ELR (cell line): Measurements from ENCODE around the gene XPOT.
A peak's percentile ranks its signal among the peaks of the same experiment; 100 is the strongest.
"Not testable (repeated sequence)": the region's sequence is repeated elsewhere in the genome, so short reads cannot be mapped to it uniquely, and the experiment has no call there.

Source experiments
- DNase-seq: peaks from one replicate; pipeline ENCODE4 v3.0.0-alpha.2; 2015; ENCODE audit warnings: low read depth

Gene XPOT, protein sequence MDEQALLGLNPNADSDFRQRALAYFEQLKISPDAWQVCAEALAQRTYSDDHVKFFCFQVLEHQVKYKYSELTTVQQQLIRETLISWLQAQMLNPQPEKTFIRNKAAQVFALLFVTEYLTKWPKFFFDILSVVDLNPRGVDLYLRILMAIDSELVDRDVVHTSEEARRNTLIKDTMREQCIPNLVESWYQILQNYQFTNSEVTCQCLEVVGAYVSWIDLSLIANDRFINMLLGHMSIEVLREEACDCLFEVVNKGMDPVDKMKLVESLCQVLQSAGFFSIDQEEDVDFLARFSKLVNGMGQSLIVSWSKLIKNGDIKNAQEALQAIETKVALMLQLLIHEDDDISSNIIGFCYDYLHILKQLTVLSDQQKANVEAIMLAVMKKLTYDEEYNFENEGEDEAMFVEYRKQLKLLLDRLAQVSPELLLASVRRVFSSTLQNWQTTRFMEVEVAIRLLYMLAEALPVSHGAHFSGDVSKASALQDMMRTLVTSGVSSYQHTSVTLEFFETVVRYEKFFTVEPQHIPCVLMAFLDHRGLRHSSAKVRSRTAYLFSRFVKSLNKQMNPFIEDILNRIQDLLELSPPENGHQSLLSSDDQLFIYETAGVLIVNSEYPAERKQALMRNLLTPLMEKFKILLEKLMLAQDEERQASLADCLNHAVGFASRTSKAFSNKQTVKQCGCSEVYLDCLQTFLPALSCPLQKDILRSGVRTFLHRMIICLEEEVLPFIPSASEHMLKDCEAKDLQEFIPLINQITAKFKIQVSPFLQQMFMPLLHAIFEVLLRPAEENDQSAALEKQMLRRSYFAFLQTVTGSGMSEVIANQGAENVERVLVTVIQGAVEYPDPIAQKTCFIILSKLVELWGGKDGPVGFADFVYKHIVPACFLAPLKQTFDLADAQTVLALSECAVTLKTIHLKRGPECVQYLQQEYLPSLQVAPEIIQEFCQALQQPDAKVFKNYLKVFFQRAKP

GRCh38 chr12:64403707-64404469 is at the start of gene XPOT:
Gene XPOT (plus strand): TSS chr12:64404392. CDS start chr12:64410036, 5,644 bp downstream.
- DNase-seq: peak; percentile 97

DNA sequence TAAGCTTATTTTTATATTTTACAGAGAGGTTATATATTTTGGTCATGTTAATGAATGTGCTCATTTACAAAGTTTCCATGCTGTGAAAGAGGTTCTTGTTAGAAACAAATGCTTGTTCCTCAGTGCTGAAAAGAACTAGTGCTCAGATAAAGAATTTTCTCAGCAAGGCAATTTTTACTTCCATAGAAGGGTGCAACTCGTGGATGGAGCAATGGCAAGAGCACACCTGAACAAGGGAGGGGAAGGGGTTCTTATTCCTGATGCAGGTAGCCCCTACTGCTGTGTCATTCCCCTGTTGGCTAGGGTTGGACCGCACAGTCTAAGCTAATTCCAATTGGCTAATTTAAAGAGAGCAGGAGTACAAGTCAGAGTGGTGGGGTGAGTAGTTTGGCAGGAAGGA is 48.0 kb upstream of the XPOT start:
- DNase-seq: not testable (repeated sequence)

DNA sequence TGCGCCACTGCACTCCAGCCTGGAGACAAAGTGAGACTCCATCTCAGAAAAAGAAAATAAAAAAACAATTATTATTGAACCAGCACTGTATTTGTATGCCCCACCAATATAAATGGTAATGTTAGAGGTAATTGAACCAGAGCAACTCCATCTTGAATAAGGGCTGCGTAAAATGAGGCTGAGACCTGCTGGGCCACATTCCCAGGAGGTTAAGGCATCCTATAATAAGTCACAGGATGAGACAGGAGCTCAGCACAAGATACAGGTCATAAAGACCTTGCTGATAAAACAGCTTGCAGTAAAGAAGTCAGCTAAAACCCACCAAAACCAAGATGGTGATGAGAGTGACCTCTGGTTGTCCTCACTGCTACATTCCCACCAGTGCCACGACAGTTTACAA is 43.0 kb upstream of the XPOT start:
- DNase-seq: not testable (repeated sequence)

DNA sequence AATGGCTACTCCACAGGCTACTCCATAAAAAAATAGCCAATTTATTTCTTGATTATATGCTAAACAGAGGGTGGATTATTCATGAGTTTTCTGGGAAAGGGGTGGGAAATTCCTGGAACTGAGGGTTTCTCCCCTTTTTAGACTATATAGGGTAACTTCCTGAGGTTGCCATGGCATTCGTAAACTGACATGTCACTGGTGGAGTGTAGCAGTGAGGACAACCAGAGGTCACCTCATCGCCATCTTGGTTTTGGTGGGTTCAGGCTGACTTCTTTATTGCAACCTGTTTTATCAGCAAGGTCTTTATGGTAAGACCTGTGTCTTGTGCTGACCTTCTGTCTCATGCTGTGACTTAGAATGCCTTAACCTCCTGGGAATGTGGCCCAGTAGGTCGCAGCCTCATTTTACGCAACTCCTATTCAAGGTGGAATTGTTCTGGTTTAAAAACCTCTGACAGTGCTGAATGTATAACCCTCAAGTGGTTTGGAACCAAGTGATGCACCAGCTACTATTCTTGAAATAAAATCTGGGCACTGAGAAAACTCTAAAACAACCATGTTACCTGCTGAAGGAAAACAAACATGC is 41.4 kb upstream of the XPOT start:
- DNase-seq: no peak

DNA sequence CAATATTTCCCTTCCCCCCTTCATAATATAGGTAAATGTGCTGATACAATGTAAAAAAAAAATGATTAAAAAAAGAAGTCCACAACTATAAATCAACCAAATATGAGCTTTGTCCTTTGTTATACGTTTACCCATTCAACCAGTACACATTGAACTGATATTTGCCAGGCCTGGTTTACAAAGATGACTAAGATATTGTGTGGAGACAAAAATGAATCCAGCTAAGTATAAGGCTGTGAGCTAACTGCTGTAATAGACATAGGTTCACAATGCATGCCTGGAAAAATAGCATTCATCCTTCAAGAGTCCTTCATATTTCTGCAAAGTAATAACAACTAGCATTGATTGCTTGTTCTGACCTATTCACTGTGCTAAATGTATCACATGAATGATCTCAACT is 20.5 kb upstream of the XPOT start:
- DNase-seq: no peak

- DNase-seq: no peak
Observed at GRCh38 chr12:64385019-64385418, 19.2 kb upstream of the XPOT start.

GRCh38 chr12:64385468-64385867 is 18.7 kb upstream of the XPOT start:
- DNase-seq: peak; percentile 90

DNA sequence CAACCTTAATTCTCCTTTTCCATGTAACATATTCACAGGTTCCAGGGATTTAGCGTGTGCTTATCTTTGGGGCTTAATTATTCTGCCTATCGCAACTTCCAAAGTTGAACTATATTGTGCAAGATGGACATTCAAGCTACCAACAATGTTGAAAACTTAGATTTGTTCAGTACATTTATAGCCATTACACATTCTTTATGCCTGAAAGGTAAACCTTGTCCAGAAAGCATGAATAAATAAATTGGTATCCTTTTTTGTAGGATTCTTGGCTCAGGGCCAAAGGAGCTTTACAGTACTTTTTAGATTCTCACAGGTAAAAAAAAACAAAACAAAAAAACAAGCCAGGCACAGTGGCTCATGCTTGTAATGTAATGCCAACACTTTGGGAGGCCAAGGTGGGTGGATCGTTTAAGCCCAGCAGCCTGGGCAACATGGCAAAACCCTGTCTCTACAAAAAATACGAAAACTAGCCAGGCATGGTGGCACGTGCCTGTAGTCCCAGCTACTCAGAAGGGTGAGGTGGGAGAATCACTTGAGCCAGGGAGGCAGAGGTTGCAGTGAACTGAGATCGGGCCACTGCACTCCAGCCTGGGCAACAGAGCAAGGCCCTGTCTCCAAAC is 16.9 kb upstream of the XPOT start:
- no peak for DNase-seq

- no peak for DNase-seq
Observed at GRCh38 chr12:64389154-64389553, 15.0 kb upstream of the XPOT start.

DNA sequence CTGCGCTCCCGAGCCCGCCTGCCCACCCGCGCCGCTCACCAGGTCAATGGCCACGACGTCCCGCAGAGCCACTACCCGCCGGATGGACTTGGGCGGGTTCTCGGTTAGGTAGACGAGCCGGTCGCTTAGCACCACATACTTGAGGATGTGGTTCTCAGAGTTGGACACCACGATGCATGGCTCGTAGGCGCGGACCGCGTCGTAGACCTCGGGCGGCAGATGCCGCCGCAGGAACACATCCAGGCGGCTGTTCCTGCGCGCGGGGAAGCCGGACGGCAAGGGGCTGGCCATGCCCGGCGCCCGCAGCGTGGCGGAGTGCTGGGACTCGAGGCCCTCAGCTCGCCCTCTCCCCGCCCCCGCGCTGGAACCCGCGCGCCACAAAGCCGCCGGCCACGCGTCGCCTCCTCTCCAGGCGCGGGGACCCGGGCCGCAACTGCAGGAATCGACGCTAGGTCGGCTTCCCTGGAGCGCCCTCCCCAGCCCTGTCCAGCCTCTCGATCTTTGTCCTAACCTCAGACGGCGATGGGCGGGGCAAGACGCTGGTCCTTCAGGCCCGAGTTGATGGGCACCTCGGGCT is 13.8 kb upstream of the XPOT start, which contains the start of gene C12orf56:
Gene C12orf56 (minus strand): TSS at position 484 of the 577 bp plus-strand sequence. CDS start 193 bp downstream, at position 291.
- peak; percentile 66 for DNase-seq

DNA sequence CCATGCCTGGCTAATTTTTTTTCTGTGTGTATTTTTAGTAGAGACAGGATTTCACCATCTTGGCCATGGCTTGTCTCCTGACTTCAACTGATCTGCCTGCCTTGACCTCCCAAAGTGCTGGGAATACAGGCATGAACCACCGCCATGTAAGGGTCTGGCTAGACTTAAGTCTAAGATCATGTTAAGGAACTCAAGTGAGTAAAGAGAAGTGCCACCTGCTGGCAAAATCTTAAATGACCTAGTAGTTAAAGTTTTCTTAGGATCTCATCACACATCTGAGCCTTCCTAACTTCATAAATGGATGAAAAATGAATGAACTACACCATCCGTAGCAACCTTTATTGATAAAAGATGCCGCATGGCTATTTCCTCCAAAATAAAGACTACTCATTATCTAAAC is 12.0 kb upstream of the XPOT start:
- DNase-seq: peak; percentile 72

DNA sequence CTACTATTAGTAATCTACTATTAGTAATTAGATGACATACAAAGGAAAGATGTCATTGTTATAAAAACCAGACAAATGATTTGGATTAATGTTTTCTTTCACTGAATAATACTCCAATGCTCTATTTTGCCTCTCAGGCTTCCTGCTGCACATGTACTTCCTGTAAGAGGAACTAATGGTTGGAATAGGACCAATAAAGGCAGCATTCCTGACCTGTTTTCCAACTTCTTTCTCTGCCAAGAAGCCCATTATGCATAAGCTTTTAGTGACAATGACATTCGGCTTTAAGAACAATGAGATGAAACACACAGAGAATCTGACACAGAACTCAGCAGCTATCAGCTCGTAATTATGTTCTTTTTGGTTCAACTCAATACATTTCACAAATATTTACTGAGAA is 8.5 kb upstream of the XPOT start:
- DNase-seq: no peak

- DNase-seq: peak; percentile 80
Observed at GRCh38 chr12:64400041-64400440, 4.2 kb upstream of the XPOT start.

- DNase-seq: no peak
Observed at GRCh38 chr12:64402181-64402580, 2.0 kb upstream of the XPOT start.

GRCh38 chr12:64404470-64405256 is 471 bp downstream of the XPOT start:
- peak; percentile 89 for DNase-seq

DNA sequence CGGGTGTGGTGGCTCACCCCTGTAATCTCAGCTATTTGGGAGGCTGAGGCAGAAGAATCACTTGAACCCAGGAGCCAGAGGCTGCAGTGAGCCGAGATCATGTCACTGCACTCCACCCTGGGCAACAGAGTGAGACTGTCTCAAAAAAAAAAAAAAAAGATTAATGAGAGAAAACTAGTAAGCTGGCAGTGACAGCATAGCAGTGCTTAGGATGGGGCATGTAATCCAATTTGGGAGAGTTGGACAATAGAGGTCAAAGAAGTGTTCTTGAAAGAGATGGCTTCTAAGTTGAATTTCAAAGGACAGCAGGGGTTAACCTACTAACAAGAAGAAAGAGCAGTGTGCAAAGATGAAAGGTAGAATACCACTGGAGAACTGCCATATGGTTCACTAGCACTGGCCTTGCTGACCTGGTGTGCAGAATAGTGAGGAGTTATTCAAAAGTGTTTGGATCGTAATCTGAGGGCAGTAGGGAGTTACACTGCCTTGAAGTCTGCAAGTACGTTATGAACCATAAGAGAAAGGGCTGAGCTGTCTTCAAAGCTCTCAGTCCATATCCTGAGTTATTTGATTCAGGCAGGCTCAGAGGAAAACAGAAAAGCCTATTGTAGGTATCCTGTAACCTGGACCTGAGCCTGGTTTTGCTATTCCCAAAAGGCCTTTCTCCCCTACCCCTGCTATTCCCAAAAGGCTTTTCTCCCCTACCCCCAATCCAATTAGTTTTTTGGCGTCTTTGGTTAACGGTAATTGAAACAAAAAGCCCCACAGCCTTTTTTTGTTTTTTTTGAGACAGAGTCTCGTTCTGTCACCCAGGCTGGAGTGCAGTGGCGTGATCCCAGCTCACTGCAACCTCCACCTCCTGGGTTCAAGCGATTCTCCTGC is 3.4 kb downstream of the XPOT start:
- DNase-seq: no peak

DNA sequence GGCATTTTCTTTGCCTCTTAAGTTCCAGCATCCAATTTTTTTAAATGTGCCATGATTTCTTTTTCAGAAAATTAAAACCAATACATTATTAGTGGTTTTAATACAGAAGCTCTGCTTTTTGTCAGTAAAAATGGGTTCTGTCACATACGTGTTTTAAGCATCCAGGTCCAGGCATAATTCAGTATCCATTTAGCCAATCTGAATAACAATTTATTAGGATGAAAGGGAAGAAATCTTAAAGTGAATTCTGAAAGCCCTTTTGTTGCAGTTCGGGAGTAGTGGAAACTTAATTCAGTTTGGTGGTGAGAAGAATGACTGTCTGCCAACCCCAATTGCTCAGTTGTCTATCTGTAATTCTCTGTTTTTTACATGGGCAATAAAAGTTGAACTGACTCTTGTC is 7.2 kb downstream of the XPOT start:
- no peak for DNase-seq

GRCh38 chr12:64412459-64412858 is 8.3 kb downstream of the XPOT start:
- DNase-seq: no peak

- no peak for DNase-seq
Observed at GRCh38 chr12:64413884-64414283, 9.7 kb downstream of the XPOT start.
